CD4-positive, alpha-beta T cell treated with Interleukin-15 for 4 hours (primary cell): ENCODE measurements around the gene MYO15A.

Experiments used
- DNase-seq: peaks from one replicate; pipeline ENCODE4 v3.0.0-alpha.2; 2020; ENCODE audit warnings: low spot score

Gene MYO15A

DNA sequence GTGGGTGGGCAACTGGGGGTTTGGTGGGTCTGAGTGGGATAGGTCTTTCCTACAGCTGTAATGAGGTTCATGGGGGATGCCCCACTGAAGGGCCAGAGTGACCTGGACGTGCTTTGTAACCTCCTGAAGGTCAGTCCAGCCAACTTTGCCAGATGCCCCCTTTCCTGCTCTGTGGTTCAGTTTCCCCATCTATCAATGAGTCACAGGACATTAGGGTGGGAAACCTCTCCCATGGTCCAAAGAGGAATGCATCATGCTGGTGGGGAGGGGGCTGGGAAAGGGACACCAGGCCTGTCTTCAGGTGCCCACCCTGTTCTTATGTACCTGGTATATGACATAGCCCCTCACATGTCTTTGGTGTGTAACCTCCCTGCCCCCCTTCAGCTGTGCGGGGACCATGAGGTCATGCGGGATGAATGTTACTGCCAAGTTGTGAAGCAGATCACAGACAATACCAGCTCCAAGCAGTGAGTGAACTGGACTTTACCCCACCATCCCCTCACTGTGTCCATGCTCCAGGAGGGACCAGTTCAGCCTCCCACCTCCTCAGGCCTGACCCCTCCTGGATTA is 51.1 kb downstream of the MYO15A start:
- no peak for DNase-seq

- no peak for DNase-seq
These were observed 51.7 kb downstream of the MYO15A start for GRCh38 chr17:18160128-18160856.

GRCh38 chr17:18161207-18162145 is 52.9 kb downstream of the MYO15A start:
- DNase-seq: no peak

- no peak for DNase-seq
These were observed 55.0 kb downstream of the MYO15A start for GRCh38 chr17:18163547-18163946.

DNA sequence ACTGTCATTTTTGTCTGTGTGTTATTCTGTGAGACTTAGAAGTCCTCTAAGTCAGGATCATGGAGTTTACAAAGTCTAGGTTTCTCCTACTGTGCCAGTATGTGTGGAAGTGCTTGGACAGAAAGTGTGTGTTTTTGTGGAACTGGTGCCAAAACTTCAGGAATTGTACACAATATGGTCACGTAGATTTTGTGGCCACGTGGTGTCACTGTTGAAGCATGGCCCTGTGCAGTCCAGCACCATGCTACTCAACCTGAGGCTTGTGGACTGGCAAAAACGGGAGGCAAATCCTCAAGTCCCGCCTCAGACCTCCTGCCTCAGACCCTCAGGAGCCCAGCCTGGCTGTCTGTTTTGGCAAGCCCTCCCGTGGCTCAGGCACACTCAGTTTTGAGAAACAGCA is 58.3 kb downstream of the MYO15A start:
- DNase-seq: no peak

DNA sequence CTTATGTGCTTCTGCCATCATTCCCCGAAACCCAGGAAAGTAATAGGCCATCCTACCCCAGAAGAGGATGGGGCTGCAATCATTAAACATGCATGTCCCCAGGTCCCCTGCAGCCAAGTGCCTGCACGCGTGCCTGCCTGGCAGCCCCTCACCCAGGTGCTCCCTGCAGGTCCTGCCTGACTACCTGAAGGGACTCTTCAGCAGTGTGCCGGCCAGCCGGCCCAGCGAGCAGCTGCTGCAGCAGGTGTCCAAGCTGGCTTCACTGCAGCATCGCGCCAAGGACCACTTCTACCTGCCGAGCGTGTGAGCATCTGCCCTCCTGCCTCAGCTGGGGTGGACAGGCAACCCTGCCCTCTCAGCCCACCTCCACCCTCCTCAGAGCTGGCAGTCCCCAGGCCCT is 58.9 kb downstream of the MYO15A start:
- no peak for DNase-seq

- DNase-seq: no peak
These were observed 64.1 kb downstream of the MYO15A start for GRCh38 chr17:18172531-18173278.

- no peak for DNase-seq
These were observed 65.2 kb downstream of the MYO15A start for GRCh38 chr17:18173740-18174139.

DNA sequence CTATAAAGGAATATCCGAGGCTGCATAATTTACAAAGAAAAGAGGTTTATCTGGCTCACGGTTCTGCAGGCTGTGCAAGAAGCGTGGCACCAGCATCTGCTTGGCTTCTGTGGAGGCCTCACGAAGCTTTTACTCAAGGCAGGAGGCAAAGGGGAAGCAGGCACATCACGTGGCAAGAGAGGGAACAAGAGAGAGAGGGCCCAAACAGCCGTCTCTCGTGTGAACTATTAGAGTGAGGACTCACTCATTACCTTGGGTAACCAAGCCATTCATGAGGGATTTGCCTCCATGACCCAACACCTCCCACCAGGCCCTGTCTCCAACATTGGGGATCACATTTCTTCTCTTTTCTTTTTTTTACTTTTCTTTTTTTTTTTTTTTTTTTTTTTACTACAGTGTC is 67.6 kb downstream of the MYO15A start:
- DNase-seq: no peak

- no peak for DNase-seq
These were observed 68.6 kb downstream of the MYO15A start for GRCh38 chr17:18177133-18177532.

- no peak for DNase-seq
These were observed 69.2 kb downstream of the MYO15A start for GRCh38 chr17:18177722-18178121.

DNA sequence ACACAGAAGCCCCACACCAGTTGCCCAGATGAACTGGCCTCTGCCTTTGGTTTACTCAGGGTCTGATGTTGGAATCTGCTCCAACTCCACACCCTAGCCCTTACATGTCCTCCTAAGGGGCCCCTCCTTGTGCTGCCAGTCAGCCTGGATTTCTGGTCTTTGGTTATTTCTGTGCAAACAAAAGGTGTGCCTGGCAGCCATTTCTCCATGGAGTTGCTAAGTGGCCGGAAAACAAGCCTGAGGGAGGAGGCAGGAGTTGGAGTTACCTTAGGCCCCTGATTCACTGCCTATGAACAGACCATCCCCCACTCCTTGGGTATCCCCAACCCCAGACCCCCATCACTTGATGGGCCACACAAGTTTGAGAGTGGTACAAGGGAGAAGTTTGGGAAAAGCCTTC is 70.6 kb downstream of the MYO15A start:
- no peak for DNase-seq

- no peak for DNase-seq
These were observed 71.2 kb downstream of the MYO15A start for GRCh38 chr17:18179804-18180203.

DNA sequence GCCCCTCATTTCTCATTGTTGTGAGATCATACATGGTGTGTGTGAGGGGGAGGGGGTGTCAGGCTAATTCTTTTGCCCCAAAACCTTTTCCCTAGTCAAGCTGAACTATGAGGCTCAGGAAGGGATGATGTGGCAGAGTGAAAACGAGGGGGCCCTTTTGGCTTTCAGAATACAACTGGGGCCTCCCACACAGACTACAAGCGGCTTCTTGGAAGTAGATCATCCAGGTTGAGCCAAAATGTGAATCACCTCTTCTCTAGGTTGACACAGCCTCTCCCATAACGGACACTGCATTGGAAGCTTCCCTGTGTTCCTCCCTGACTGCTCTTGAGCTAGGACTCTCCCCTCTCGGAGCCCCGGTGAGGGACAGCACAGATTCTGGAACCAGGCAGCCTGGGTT is 72.8 kb downstream of the MYO15A start:
- no peak for DNase-seq

DNA sequence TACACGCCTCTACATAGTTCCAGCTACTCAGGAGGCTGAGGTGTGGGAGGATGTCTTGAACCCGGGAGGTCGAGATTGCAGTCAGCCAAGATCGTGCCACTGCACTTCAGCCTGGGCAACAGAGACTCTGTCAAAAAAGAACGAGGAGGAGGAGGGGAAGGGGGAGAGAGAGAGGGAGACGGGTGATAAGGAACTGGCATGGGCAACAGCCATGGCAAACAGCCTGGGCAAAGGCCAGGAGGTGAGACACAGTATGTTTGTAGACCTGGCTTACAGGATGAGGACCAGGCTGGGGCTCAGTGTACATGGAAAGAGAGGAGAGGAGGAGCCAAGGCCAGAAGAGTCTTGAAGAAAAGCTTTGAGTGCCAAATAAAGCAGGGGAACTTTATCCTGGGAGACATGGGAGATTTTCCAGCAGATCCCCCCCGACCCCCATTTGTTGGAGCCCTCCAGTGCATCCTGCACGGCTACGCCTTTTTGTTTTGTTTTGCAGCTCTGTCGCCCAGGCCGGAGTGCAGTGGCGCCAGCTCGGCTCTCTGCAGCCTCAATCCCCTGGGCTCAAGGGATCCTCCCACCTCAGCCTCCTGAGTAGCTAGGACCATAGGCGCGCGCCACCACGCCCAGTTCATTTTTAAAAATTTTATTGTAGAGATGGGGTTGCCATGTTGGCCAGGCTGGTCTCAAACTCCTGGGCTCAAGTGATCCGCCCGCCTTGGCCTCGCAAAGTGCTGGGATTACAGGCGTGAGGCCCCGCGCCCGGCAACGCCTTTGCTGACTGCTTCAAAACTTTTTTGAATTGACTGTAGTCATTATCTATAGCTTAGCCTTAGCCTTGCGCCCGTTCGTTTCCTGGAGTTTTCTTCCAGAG is 73.8 kb downstream of the MYO15A start:
- DNase-seq: no peak

DNA sequence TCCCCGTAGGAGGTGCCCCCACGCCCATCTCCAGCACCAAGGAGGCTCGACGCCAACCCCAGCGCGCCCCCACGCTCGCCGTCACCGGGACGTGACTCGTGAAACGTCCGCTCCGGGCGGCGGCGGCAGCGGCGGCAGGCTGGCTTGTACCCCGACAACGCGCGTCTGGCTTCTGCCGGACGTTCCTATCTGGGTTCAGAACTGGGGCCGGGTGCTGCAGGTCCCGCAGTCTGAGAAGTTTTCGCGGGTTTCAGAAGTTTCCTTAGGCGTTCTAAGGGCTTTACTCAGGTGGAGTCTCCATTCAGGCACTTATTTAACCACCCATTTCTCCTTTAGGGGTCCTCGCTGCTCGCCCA is 74.4 kb downstream of the MYO15A start:
- peak; percentile 84 for DNase-seq

DNA sequence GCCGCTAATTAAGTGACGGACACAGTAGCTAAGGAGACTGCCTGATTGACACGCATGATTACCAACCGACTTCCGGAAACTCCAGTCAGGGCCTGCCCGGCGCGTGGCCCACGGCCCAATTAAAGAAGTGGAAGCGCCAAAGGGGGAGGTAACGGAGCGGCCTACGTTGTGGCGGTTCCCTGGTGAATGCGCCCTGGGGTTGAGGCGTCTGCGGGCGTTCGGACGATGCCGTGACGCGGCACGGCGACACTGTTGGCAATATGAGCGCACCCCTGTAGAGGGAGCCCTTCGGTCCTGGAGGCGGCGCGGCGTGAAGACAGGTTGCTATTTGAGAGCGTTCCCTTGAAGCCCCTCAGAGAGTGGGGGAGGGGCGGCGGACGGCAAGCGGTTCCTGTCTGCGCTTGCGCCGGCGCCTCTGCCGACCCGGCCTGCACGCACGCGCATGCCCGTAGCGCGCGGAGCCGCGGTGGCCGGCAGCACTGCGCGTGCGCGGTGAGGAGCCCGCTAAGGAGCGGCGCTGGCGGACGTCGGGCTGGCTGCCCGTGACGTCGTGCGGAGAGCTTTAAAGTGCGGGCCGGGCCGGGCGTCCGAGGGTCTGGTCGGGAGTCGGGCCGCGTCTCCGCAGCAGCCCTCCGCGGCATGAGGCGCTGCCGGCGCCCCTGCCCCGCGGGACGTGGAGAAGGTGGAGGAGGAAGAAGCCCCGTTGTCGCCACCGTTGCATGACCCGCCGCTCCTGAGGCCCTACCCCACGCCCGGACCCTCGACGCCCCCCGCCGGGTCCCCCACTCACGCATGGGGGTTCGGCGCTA is 75.0 kb downstream of the MYO15A start, which contains the start of gene ALKBH5:
ALKBH5 (plus strand) TSS at position 495 of the 809 bp plus-strand sequence. CDS start 416 bp downstream, outside the sequence.
- peak; percentile 99 for DNase-seq

- DNase-seq: peak; percentile 64
These were observed 75.8 kb downstream of the MYO15A start for GRCh38 chr17:18184143-18185031.

DNA sequence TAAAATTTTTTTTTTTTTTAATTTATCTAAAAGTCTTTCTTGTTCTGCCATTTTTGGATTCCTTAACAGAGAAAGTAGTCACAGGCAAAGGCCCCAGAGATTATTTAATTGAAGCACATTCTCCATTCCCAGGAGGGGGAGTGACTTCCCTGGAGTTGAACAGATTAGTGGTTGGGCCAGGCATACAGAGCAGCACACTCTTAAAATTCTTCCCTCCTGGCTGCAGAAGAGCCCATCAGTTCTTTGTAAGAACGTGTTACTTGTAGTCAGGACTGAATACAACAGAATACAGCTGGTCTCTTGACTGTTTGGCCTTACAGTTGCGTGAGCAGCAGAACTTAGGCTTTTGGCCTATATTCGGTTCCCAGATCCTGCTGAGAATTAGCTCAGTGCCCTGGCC is 76.8 kb downstream of the MYO15A start:
- DNase-seq: no peak
